NB4 (cell line): Measurements from ENCODE around the gene LMO1.

ENCODE experiments used
- MYC ChIP-seq: IDR thresholded peaks from 2 replicates; pipeline ENCODE4 v1.6.1; 2011; ENCODE audit warnings: low read depth, low read length
- POLR2A ChIP-seq: IDR thresholded peaks from 2 replicates; pipeline ENCODE4 v1.6.1; 2011; ENCODE audit warnings: mild to moderate bottlenecking; ENCODE audit not compliant: insufficient read length; ENCODE audit errors: extremely low read depth
- TF ChIP-seq, protein P1 (sequence below): IDR thresholded peaks from one replicate; pipeline ENCODE4 v1.5.1; 2012; ENCODE audit warnings: low read depth, low read length
- TF ChIP-seq, protein P2 (sequence below): IDR thresholded peaks from 2 replicates; pipeline ENCODE4 v1.6.1; 2011; ENCODE audit warnings: low read depth, low read length

DNA sequence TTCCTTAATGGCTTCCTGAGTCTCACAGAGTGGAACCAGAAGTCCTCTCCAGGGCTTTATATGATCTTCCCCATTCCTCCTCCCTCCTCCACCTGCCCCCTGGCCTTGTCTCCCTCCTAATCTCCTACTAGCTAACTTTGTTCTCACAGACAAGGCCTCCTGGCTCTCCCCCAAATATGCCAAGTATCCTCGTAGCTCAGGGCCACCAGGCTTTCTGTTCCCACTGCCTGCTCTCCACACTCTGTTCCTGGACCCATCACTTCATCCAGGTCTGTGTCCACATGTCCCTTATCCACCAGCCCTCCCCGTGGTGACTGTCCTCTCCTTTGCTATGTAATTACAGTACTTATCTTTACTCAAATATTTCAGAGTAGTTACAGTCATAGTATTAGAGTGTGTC lies 23.2 kb upstream of the LMO1 start:
- TF ChIP-seq, protein P1, sequence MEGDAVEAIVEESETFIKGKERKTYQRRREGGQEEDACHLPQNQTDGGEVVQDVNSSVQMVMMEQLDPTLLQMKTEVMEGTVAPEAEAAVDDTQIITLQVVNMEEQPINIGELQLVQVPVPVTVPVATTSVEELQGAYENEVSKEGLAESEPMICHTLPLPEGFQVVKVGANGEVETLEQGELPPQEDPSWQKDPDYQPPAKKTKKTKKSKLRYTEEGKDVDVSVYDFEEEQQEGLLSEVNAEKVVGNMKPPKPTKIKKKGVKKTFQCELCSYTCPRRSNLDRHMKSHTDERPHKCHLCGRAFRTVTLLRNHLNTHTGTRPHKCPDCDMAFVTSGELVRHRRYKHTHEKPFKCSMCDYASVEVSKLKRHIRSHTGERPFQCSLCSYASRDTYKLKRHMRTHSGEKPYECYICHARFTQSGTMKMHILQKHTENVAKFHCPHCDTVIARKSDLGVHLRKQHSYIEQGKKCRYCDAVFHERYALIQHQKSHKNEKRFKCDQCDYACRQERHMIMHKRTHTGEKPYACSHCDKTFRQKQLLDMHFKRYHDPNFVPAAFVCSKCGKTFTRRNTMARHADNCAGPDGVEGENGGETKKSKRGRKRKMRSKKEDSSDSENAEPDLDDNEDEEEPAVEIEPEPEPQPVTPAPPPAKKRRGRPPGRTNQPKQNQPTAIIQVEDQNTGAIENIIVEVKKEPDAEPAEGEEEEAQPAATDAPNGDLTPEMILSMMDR = no peak
- TF ChIP-seq MYC = no peak
- no peak for TF ChIP-seq POLR2A
- TF ChIP-seq, protein P2, sequence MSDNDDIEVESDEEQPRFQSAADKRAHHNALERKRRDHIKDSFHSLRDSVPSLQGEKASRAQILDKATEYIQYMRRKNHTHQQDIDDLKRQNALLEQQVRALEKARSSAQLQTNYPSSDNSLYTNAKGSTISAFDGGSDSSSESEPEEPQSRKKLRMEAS = no peak
